Activated T-cell treated with anti-CD3 and anti-CD28 coated beads, Interleukin-2, amount 50 U/mL, for 72 hours (primary cell): ENCODE data around the gene MAML3. TPM values are rescaled to one million over a fixed set of nuclear protein-coding genes. Genes with fewer than 3 reads are reported as not detected.

ENCODE experiments used
- ATAC-seq, 2 donors: fragments of 150-1000 bp; cut with Tn5 transposase; replicated peaks in 1 of 2; 2 replicates each; pipeline ENCODE4 v1.10.0; 2021; ENCODE audit warnings: moderate library complexity in 2 of 2, mild to moderate bottlenecking in 1 of 2
- DNase-seq, 2 donors: peaks; one replicate each; pipeline ENCODE4 v3.0.0; 2021 to 2022; ENCODE audit warnings: mixed read lengths in 1 of 2
- H3K27ac Mint-ChIP-seq: one replicate; pipeline ENCODE4 v1.8.0; 2022; ENCODE audit warnings: mild to moderate bottlenecking, moderate library complexity, mixed read lengths
- H3K27me3 Mint-ChIP-seq: one replicate; pipeline ENCODE4 v1.8.0; 2022; ENCODE audit warnings: low read depth, mixed read lengths
- H3K36me3 Mint-ChIP-seq, 2 donors: one replicate each; pipeline ENCODE4 v1.8.0; 2022; ENCODE audit warnings: mixed read lengths in 2 of 2, mild to moderate bottlenecking in 1 of 2; ENCODE audit not compliant: insufficient read depth in 2 of 2
- H3K4me1 Mint-ChIP-seq: one replicate; pipeline ENCODE4 v1.8.0; 2022; ENCODE audit warnings: low read depth, mixed read lengths
- H3K4me3 Mint-ChIP-seq, 2 donors: one replicate each; pipeline ENCODE4 v1.8.0; 2022; ENCODE audit warnings: mild to moderate bottlenecking in 2 of 2, mixed read lengths in 2 of 2, moderate library complexity in 2 of 2
- H3K9me3 Mint-ChIP-seq, 2 donors: one replicate each; pipeline ENCODE4 v1.8.0; 2022; ENCODE audit warnings: mixed read lengths in 2 of 2
- total RNA-seq, 2 donors: library from RNA; stranded (reverse); gene quantifications; one replicate each; pipeline ENCODE4 v1.2.3, GENCODE V29; 2022

MAML3 gene
- total RNA-seq, 2 donors from 2014 or later, result 5.3 to 5.5 TPM

DNA sequence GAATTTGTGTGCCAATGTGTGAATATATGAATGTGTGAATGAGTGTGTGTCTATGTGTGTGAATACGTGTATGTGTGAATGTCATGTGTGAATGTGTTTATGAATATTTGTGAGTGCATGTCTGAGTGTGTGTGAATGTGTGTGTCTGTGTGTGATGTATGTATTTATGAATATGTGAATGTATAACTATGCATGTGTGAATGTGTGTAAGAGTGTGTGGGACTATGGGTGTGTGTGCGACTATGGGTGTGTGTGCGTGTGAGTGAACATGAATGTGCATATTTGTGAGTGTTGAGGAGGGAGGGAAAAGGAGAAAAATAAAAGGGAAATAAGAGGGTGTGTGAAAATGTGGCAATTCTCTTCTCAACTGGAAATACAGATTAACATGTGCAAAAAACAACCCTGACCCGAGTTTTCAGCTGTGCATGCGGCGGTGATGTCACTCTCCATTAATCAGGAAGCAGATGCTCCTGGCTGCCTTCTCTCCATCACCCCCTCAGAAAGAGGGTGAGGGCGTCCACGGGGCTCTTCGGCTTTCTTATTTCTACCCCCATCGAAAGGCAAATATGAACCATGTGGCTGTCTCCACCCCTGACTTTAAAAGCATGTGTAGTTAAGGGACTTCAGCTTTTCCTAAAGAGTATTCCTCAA is 219.8 kb downstream of the MAML3 start:
- H3K4me1 Mint-ChIP-seq, result no peaks in the 10 kb centered on the region
- no peak overlapping the region for H3K27ac Mint-ChIP-seq
- ATAC-seq, result no peak
- H3K9me3 Mint-ChIP-seq, result no peaks in the 10 kb centered on the region
- no peaks in the 10 kb centered on the region for H3K27me3 Mint-ChIP-seq
- DNase-seq, result no peak
- no peak overlapping the region for H3K4me3 Mint-ChIP-seq
- H3K36me3 Mint-ChIP-seq, result no peaks in the 10 kb centered on the region

- Mint-ChIP-seq H3K4me3 (no peak overlapping the region), H3K9me3 (no peaks in the 10 kb centered on the region)
These were observed 220.4 kb downstream of the MAML3 start for GRCh38 chr4:139933541-139933940.

GRCh38 chr4:139933104-139933503 is 220.9 kb downstream of the MAML3 start:
- H3K27me3 Mint-ChIP-seq, result no peaks in the 10 kb centered on the region
- H3K36me3 Mint-ChIP-seq, result no peaks in the 10 kb centered on the region
- no peak overlapping the region for H3K4me3 Mint-ChIP-seq
- ATAC-seq, result no peak
- H3K4me1 Mint-ChIP-seq, result no peaks in the 10 kb centered on the region
- no peak for DNase-seq
- no peaks in the 10 kb centered on the region for H3K9me3 Mint-ChIP-seq
- H3K27ac Mint-ChIP-seq, result no peak overlapping the region

More at GRCh38 chr4:139933541-139933940, 220.4 kb downstream of the MAML3 start:
- ATAC-seq (no peak), DNase-seq (no peak)
- no peaks in the 10 kb centered on the region for H3K36me3 Mint-ChIP-seq
- H3K27me3 Mint-ChIP-seq, result no peaks in the 10 kb centered on the region
- no peak overlapping the region for H3K27ac Mint-ChIP-seq
- no peaks in the 10 kb centered on the region for H3K4me1 Mint-ChIP-seq

GRCh38 chr4:139924782-139925181 is 229.2 kb downstream of the MAML3 start:
- no peak overlapping the region for H3K4me3 Mint-ChIP-seq
- H3K4me1 Mint-ChIP-seq, result no peaks in the 10 kb centered on the region
- H3K27ac Mint-ChIP-seq, result no peak overlapping the region
- no peak for DNase-seq
- H3K9me3 Mint-ChIP-seq, result no peaks in the 10 kb centered on the region
- ATAC-seq, result no peak
- H3K27me3 Mint-ChIP-seq, result no peaks in the 10 kb centered on the region
- no peaks in the 10 kb centered on the region for H3K36me3 Mint-ChIP-seq

DNA sequence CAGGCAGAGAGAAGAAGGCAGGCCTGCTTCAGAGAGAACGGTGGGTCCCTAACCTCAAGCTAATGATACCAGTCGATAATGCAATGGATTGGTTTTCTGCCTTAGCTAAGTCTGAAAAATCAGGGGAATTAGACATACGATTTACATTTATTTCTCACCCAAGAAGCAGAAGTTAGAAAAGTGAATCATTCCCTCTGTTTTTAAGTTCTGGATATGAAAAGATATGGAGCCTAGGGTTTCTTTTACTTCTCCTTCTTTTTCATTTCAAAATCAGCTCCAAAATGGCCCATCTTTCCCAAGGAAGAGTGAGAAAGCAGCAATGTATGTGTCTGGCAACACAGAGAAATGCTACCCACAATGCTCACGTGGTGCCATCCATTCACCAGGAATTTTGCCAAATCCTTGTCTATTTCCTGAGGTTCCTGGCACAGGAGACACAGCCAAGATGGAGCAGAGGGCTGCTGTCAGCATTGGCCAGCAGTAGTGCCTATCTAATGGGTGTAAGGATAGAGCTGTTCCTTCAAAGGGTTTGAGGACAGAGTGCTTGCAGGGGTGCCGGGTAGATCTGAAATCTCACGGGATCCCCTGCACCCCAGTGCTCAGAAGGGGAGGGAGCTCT is 231.5 kb downstream of the MAML3 start:
- H3K4me1 Mint-ChIP-seq, result no peaks in the 10 kb centered on the region
- H3K36me3 Mint-ChIP-seq, result no peaks in the 10 kb centered on the region
- H3K27ac Mint-ChIP-seq, result no peak overlapping the region
- ATAC-seq (no peak), DNase-seq (no peak)
- no peaks in the 10 kb centered on the region for H3K27me3 Mint-ChIP-seq
- H3K9me3 Mint-ChIP-seq, result no peaks in the 10 kb centered on the region
- no peak overlapping the region for H3K4me3 Mint-ChIP-seq

- no peaks in the 10 kb centered on the region for H3K27me3 Mint-ChIP-seq
- no peaks in the 10 kb centered on the region for H3K4me1 Mint-ChIP-seq
- no peaks in the 10 kb centered on the region for H3K9me3 Mint-ChIP-seq
- H3K27ac Mint-ChIP-seq, result no peak overlapping the region
- no peaks in the 10 kb centered on the region for H3K36me3 Mint-ChIP-seq
- no peak for DNase-seq
- H3K4me3 Mint-ChIP-seq, result no peak overlapping the region
- no peak for ATAC-seq
These were observed 232.4 kb downstream of the MAML3 start for GRCh38 chr4:139921429-139922184.

DNA sequence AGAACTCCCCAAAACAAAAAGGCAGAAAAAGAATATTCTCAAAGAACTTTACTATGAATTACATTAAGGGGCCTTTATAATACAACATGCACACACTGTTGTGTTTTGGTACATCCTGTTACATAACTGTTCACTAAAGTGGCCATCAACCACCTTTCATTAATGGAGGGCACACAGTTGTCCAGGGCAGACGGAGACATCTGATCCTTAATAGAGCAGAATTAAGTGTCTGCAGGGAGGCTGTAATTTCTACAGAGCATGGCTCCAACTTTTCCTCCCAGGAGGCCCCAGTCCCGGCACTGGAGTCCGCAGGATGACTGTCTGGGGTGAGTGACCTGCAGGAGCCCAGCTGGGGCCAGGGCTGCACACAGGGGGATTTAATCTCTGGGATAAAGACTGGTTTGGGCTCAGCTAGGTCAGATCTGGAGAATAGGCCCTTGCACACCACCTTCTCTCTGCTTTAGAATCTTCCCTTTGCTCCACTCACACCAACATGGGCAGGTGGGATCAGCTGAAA is 233.4 kb downstream of the MAML3 start:
- no peak overlapping the region for H3K27ac Mint-ChIP-seq
- H3K9me3 Mint-ChIP-seq, result no peaks in the 10 kb centered on the region
- ATAC-seq (no peak), DNase-seq (no peak)
- no peak overlapping the region for H3K4me3 Mint-ChIP-seq
- H3K4me1 Mint-ChIP-seq, result no peaks in the 10 kb centered on the region
- no peaks in the 10 kb centered on the region for H3K36me3 Mint-ChIP-seq
- H3K27me3 Mint-ChIP-seq, result no peaks in the 10 kb centered on the region

DNA sequence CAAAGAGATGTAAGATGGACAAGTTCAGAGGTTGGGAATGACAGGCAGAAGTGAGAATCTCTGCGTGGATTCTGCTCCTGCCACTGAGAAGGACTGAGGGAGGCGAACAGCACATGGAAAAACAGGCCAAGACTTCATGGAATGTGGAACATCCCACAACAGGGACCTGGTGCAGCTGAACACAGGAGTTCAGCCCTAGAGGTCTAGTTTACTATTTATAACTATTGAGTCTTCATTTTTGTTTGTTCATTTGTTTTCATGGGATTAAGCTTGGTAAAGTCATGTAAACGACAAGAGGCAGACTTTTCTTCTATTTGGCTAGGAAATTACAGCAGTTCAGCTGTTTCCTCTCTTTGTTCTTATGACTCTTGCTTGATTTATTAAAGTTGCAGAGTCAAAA is 234.5 kb downstream of the MAML3 start:
- no peak overlapping the region for H3K4me3 Mint-ChIP-seq
- DNase-seq, result no peak
- H3K4me1 Mint-ChIP-seq, result no peaks in the 10 kb centered on the region
- no peaks in the 10 kb centered on the region for H3K9me3 Mint-ChIP-seq
- no peak for ATAC-seq
- H3K27ac Mint-ChIP-seq, result no peak overlapping the region
- H3K27me3 Mint-ChIP-seq, result no peaks in the 10 kb centered on the region
- no peaks in the 10 kb centered on the region for H3K36me3 Mint-ChIP-seq

- Mint-ChIP-seq H3K4me1 (no peaks in the 10 kb centered on the region), H3K27me3 (no peaks in the 10 kb centered on the region), H3K9me3 (no peaks in the 10 kb centered on the region), H3K27ac (no peak overlapping the region), H3K36me3 (no peaks in the 10 kb centered on the region), H3K4me3 (no peak overlapping the region)
- DNase-seq (no peak), ATAC-seq (no peak)
These were observed 235.0 kb downstream of the MAML3 start for GRCh38 chr4:139919004-139919403.

- Mint-ChIP-seq H3K27me3 (no peaks in the 10 kb centered on the region), H3K27ac (no peak overlapping the region)
These were observed 235.4 kb downstream of the MAML3 start for GRCh38 chr4:139918591-139918990.

GRCh38 chr4:139917896-139918295 is 236.1 kb downstream of the MAML3 start:
- H3K4me1 Mint-ChIP-seq, result no peaks in the 10 kb centered on the region
- no peak overlapping the region for H3K27ac Mint-ChIP-seq
- ATAC-seq (no peak), DNase-seq (no peak)
- no peaks in the 10 kb centered on the region for H3K9me3 Mint-ChIP-seq
- H3K4me3 Mint-ChIP-seq, result no peak overlapping the region
- H3K36me3 Mint-ChIP-seq, result no peaks in the 10 kb centered on the region
- no peaks in the 10 kb centered on the region for H3K27me3 Mint-ChIP-seq

More at GRCh38 chr4:139918591-139918990, 235.4 kb downstream of the MAML3 start:
- no peaks in the 10 kb centered on the region for H3K4me1 Mint-ChIP-seq
- no peaks in the 10 kb centered on the region for H3K36me3 Mint-ChIP-seq
- H3K9me3 Mint-ChIP-seq, result no peaks in the 10 kb centered on the region
- no peak for DNase-seq
- H3K4me3 Mint-ChIP-seq, result no peak overlapping the region
- ATAC-seq, result no peak

- Mint-ChIP-seq H3K36me3 (no peaks in the 10 kb centered on the region), H3K4me3 (no peak overlapping the region), H3K27ac (no peak overlapping the region), H3K9me3 (no peaks in the 10 kb centered on the region), H3K4me1 (no peaks in the 10 kb centered on the region), H3K27me3 (peaks cover 11% of the 10 kb centered on the region)
- ATAC-seq (no peak), DNase-seq (no peak)
These were observed 237.9 kb downstream of the MAML3 start for GRCh38 chr4:139916041-139916440.

DNA sequence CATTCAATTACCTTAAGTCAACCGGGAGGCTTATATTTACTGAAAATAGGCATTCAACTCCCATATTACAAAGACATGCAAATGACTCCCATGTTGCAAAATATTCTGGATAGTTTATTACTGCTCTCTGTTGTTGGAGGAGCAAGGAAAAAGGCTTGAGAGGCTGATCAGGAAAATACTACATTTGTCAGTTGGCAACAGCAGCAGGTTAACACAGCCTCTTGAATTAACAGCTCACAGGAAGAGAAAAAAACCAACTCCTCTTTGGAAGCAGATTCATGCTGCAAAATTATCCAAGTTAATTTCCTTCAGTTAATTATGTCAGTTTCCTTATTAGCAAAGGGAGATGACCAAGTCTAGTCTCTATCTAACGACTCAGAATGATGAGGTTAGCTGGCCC is 238.9 kb downstream of the MAML3 start:
- Mint-ChIP-seq H3K36me3 (no peaks in the 10 kb centered on the region), H3K4me1 (no peaks in the 10 kb centered on the region), H3K4me3 (no peak overlapping the region), H3K9me3 (no peaks in the 10 kb centered on the region), H3K27me3 (peaks cover 11% of the 10 kb centered on the region), H3K27ac (no peak overlapping the region)
- ATAC-seq (no peak), DNase-seq (no peak)
